GOT3 (cell line): ENCODE measurements around the gene ELMOD3.
A peak's percentile ranks its signal among the peaks of the same experiment; 100 is the strongest.
"Not testable (repeated sequence)": the region's sequence is repeated elsewhere in the genome, so short reads cannot be mapped to it uniquely, and the experiment has no call there.

ENCODE experiments used
- DNase-seq: peaks from one replicate; lab custom pipeline; 2025; ENCODE audit warnings: mixed read lengths; lab: John Stamatoyannopoulos, UW

The ELMOD3 gene

DNA sequence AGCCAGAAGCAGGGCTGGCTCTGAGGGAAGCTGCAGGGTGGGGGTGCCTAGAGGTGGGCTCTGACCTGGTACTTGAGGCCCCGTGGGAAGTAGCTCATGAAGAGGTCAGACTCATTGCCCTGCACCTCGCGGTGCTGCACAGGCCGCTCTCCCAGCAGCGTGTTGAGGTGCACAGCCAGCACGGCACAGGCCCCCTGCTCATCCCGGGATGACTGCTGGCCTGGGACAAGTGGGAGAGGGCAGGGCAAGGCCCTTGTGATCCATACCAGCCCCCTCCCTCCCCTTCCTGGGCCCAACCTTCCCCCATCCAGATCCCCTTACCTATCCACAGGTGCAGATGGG, 46.9 kb downstream of the ELMOD3 start:
- no peak for DNase-seq

- DNase-seq, result no peak
Observed at GRCh38 chr2:85401844-85402243, 47.3 kb downstream of the ELMOD3 start.

GRCh38 chr2:85405201-85406059, 50.9 kb downstream of the ELMOD3 start:
- DNase-seq, result peak; percentile 44

GRCh38 chr2:85409845-85410583, 55.4 kb downstream of the ELMOD3 start, which contains the start of gene CAPG:
Gene CAPG (minus strand): TSS chr2:85410366. CDS start chr2:85402145, 8,221 bp downstream.
- DNase-seq, result no peak

- no peak for DNase-seq
Observed at GRCh38 chr2:85410584-85411404, 56.2 kb downstream of the ELMOD3 start.

- DNase-seq, result no peak
Observed at GRCh38 chr2:85411405-85411748, 56.8 kb downstream of the ELMOD3 start.

DNA sequence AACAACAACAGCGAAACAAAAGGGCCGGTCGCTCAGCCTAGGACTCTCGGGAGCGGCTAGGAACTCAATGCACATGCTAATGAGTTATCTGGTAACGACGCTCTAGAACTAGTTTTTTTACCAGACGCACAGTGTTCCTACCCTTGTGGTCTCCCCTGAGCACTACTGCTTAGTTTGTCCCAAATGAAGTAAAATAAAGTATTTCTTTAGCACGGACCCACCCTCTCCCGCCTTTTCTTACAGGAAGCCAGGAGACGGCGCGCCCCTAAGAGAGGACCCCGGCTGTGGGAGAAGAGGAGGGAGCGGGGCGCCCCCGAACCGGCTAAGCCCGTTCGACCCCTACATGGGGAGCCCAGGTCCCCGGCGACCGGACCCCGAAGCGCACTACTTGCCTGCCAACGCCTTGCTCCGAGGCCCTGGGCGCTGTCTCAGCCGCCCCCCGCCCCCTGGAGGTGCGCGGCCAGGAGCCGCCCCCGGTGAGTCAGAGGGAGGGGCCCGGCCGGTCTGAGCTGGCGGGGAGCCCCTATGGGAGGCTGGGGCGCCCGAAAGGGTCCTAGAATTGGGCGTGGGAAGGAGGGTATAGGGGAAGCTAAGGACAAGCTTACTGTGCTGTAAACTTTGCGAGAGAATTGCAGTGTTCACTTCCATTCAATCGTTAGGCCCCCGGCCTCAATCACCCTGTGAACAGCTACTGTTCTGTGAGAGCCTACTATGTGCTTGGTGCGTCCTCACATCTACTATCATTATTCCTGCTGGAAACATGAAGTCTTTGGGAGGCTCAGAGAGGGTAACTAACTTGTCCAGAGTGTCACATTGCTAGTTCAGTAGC, 59.2 kb downstream of the ELMOD3 start:
- no peak for DNase-seq

GRCh38 chr2:85414421-85414759, 59.8 kb downstream of the ELMOD3 start:
- not testable (repeated sequence) for DNase-seq

- no peak for DNase-seq
Observed at GRCh38 chr2:85414761-85415553, 60.4 kb downstream of the ELMOD3 start.

DNA sequence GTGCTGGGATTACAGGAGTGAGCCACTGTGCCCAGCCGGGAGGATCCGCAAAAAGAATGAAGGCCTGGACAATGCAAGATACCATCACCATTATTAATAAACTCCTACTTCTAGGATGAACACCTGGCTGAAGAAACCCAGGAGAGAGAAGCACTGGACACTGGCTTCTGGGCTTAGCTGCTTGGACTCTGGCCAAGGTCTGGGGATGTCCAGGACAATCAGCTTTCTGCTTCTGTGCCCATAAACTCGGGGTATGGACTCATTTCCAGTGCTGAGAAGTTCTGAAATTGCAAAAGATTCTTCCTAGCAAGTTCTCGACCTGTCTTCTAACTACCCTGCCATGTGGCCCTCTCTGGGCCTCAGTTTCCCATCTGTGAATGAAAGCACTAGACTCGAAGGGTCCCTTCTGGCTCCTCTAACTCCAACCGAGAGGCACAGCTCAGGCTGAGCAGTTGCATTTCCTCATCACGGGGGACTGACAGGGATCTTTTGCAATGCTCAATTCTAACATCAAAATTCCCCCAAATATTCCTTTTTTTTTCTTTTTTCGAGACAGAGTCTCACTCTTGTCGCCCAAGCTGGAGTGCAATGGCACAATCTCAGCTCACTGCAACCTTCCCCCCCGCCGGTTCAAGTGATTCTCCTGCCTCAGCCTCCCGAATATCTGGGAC, 61.5 kb downstream of the ELMOD3 start:
- DNase-seq, result no peak

DNA sequence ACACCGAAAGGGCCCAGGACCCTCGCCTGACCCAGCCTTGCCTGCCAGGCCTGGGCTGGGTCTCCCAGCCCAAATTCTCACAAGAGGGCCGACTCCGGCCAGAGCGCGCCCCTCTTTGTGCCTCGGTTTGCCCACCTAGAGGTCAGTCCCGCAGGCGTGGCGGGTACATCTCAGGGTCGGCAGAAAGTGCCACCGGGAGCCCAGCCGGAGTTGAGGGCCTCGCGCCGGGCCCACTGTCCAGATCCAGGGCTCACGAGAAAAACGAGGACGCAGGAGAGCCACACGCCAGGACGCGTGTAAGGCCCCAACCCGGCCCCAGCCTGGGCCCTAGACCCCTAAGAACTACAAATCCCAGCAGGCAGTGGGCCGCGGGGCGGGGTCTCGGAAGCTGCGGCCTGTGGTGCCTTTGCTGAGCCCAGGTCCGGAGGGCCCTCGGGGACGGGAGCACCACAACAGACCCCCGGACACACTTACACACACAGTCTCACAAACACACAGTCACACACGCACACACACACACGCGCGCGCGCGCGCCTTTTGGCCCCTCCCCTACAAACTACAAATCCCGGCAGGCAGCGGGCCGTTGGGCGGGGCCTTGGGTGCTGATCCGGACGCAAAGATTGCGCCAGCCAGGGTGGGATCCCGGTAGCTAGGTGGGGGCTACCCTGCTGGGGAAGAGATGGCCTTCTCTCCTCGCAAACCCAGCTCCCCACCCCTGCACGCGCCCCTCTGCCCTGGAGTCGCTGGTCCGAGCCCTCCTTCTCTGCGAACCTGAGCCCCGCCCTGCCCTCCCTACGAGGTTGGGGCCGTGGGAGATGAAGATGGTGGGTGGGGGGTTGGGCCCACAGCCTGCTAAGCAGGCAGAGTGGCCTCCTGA, 63.8 kb downstream of the ELMOD3 start, which contains the start of gene SH2D6:
SH2D6 (plus strand) TSS at position 583 of the 877 bp plus-strand sequence. CDS start 10,752 bp downstream, outside the sequence.
- peak; percentile 56 for DNase-seq

- no peak for DNase-seq
Observed at GRCh38 chr2:85419009-85419675, 64.6 kb downstream of the ELMOD3 start.

DNA sequence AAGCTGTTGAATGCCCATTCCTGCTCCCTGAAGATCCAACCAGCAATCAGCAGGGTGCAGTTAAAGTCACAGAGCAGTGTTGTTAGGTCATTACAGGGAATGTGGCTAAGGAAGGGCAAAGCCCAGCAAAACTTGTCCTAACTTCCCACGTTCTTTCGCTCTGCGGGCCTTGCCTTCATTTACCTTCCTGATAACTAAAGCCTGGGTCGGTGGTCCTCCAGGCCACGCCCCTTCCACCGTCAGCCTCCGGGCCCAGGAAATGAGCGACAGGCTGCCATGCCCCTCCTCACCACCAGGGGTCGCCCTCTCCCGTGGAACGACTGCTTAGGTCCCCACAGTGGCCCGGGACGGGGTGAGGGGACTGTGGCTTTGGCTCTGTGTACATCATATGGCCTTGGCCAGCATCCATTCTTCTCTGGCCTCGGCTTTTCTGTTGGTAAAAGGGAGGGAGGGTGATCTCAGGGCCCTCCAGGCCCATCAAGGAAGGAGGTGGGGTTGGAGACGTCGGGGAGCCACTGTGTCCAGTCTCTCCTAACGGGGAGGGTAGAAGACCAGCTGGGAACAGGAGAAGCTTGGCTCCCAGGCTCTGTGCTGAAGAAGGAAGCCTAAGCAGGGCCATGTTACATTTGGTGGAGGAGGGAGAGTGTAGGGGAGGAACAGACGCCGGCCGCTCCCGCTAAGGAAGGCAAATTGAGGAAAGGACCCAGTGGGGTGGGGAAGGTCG, 66.1 kb downstream of the ELMOD3 start:
- DNase-seq, result peak; percentile 40

DNA sequence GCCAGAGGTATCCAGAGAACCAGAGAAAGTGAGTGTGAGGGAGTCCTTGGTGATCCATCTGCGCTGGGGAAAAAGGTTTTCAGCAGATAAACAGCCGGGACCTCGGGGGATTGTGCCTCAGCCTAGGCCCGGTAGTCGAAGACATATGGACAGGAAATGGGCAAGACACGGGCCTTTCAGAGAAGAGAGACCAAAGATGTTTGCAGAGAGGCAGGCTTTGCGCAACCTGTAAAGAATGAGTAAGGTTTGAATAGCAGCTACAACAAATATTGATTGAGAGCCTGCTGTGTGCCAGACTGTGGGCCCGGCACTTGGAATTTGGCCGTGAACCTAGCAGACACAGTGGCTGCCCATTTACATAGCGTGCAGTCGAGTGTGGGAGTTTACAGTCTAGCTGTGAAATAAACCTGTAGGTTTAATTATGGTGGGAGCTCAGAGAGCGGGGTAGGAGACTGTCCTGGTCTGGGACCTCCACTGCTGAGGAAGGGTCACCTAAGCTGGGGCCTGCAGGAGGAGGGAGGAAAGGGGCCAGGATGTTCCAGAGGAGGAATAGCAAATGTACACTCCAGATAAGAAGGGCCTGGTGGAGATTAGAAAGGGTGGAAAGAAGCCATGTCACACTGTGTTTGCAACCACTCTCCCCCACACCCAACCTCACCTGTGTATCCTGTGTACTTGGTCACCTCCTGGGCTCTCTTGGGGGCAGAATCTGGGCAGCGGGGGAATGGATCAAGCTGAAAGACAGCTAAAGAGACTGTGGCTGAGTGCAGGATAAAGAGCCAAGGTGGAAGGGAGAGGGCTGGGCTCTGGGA, 66.9 kb downstream of the ELMOD3 start:
- DNase-seq, result no peak

GRCh38 chr2:85422072-85422457, 67.5 kb downstream of the ELMOD3 start:
- DNase-seq, result no peak

- no peak for DNase-seq
Observed at GRCh38 chr2:85423525-85423924, 69.0 kb downstream of the ELMOD3 start.

DNA sequence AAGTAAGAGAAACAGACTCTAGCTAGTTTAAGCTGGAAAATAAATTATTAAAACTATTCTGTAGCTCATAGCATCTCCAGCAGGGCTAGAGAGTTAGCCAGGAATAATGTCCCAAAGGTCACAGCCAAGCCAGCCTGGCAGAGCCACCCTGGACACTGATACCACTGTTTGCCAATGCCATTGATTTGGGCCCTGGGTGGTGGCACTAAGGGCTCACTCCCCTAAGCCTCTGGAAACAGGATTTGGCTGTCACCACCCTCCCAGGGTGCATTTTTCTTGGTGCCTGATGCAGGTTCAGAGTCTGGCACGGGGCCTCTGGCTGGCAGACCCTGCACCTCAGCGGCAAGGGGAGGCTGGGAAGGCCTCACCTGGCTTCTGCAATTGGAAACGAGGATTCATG, 71.0 kb downstream of the ELMOD3 start:
- DNase-seq, result no peak
